H7 (cell line): ENCODE data around the gene SCARB2. TPM values are rescaled to one million over a fixed set of nuclear protein-coding genes. Genes with fewer than 3 reads are reported as not detected.

Source experiments
- DNase-seq: peaks from one replicate; pipeline ENCODE4 v3.0.0; 2012
- H3K27me3 ChIP-seq: 2 replicates; pipeline ENCODE4 v1.6.0; 2011; ENCODE audit warnings: mild to moderate bottlenecking, low read length; ENCODE audit not compliant: control insufficient read depth, insufficient read depth
- H3K36me3 ChIP-seq: replicated peaks from 2 replicates; pipeline ENCODE4 v1.5.1; 2011; ENCODE audit warnings: low read length; ENCODE audit not compliant: control insufficient read depth, insufficient read depth
- H3K4me3 ChIP-seq: 2 replicates; pipeline ENCODE4 v1.5.1; 2011; ENCODE audit warnings: low read depth, mild to moderate bottlenecking, control low read depth, low read length, moderate library complexity; ENCODE audit not compliant: insufficient read depth
- total RNA-seq: library from RNA; depleted of rRNA; stranded (reverse); fragments of >200 nt; shearing (Covaris generic); gene quantifications from 2 replicates; pipeline ENCODE4 v1.2.3, GENCODE V29; 2014

SCARB2 gene
- total RNA-seq, 1 experiment from 2014 or later: 39.4 TPM

- no peak overlapping the region for H3K4me3 ChIP-seq
- DNase-seq: no peak
- no peaks in the 10 kb centered on the region for H3K36me3 ChIP-seq
- H3K27me3 ChIP-seq: no peaks in the 10 kb centered on the region
Observed at GRCh38 chr4:76238236-76238635, 24.6 kb upstream of the SCARB2 start.

- H3K36me3 ChIP-seq: no peaks in the 10 kb centered on the region
- no peak for DNase-seq
- no peaks in the 10 kb centered on the region for H3K27me3 ChIP-seq
- H3K4me3 ChIP-seq: no peak overlapping the region
Observed at GRCh38 chr4:76235915-76236314, 22.3 kb upstream of the SCARB2 start.

DNA sequence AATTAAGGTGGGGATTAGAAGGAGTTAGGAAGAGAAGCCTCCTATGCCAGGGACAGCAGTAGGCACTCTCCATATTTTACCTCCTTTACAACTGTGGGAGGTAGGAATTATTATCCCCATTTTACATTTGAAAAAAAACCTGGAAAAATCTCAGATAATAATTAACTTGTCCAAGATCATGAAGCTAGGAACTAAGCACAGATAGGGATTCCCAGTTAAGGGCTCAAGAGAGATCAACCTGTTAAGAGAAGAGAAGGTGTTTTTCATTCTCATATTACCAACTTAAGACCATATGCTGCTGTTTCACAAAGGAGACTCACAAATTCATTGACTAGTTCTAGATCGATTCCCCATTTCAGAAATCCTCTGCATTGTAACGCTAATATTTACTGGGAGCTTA is 21.8 kb upstream of the SCARB2 start:
- H3K4me3 ChIP-seq: no peak overlapping the region
- no peaks in the 10 kb centered on the region for H3K36me3 ChIP-seq
- H3K27me3 ChIP-seq: no peaks in the 10 kb centered on the region
- DNase-seq: no peak

GRCh38 chr4:76234679-76235044 is 21.0 kb upstream of the SCARB2 start:
- no peaks in the 10 kb centered on the region for H3K36me3 ChIP-seq

DNA sequence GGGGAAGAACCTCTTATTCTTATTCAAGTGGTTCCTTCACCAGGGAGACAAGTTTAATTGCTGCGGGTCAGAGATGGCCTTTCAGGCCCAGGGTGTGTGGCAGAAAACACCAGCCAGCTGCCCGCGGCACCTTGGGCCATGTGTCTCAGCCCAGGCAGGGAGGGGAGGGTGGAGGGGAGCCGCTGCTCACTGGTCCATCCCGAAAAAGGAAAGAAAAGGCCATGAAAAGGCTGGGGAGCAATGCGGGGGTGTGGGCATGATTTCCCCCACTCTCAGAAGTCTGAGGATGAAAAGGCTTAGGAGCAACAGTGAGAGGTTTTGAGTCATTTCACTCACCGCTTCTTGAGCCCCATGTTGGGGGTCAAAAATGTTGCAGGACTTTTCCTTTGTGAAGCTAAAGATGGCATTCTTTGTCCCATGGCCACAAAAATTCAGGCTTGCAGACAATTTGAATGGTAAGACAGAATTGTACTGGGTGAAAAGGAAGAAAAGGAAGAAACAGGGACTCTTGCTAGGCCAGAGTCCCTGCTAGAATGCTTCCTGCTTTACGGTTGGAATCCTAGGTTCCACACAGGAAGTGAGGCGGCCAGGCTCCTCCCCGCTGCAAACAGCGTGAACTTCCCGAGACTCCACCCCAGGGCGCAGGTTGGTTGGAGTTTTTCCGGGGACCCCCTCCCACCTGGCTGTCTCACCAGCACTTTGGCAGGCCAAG is 20.5 kb upstream of the SCARB2 start:
- Histone ChIP-seq H3K36me3 (no peaks in the 10 kb centered on the region), H3K27me3 (no peaks in the 10 kb centered on the region), H3K4me3 (peak overlapping the region; percentile 43)
- peak; percentile 24 for DNase-seq

More at GRCh38 chr4:76234679-76235044, 21.0 kb upstream of the SCARB2 start:
- Histone ChIP-seq H3K27me3 (no peaks in the 10 kb centered on the region), H3K4me3 (no peak overlapping the region)
- DNase-seq: no peak

GRCh38 chr4:76233529-76233928 is 19.9 kb upstream of the SCARB2 start:
- Histone ChIP-seq H3K4me3 (peak overlapping the region; percentile 43), H3K36me3 (no peaks in the 10 kb centered on the region), H3K27me3 (no peaks in the 10 kb centered on the region)
- DNase-seq: no peak

DNA sequence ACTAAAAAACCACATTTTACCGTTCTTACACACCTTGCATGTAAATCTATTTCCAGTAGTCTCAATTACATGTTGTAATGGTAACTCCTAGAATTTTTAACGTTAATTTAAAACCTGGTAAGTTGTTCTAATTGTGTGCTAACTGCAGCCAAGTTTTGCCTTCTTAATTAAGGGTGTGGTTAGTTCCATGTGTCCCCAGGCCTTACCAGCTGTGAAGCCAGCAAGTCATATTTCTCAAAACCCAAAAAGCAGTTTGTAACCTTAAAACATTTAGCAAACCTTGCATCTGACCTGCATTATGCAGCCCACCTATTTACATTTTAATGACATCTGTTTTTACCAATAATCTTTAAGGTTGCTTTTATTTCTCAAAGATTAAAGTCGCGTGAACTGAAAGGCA is 19.5 kb upstream of the SCARB2 start:
- Histone ChIP-seq H3K4me3 (no peak overlapping the region), H3K27me3 (no peaks in the 10 kb centered on the region), H3K36me3 (no peaks in the 10 kb centered on the region)
- DNase-seq: no peak

DNA sequence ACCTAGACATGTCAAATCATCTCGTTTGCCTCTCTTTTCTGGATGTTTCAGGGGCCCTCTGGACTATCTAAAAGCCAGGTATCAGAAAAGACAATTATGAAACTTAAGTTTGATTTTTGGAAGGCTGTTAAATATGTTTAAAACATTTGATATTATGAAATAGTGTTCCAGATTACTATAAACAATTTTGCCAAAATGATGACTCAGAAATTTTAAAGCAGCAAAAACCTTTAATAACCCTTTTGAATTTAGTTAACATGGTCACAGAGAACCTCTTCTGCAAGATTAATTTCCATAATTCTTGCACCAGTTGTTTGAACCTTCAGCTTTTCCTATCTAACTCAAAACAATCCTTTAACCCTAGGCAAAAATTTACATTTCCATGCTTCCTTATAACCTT is 19.1 kb upstream of the SCARB2 start:
- DNase-seq: no peak
- no peaks in the 10 kb centered on the region for H3K36me3 ChIP-seq
- H3K27me3 ChIP-seq: no peaks in the 10 kb centered on the region
- no peak overlapping the region for H3K4me3 ChIP-seq

GRCh38 chr4:76226418-76226817 is 12.8 kb upstream of the SCARB2 start:
- H3K27me3 ChIP-seq: no peaks in the 10 kb centered on the region
- no peak overlapping the region for H3K4me3 ChIP-seq
- DNase-seq: no peak

GRCh38 chr4:76224171-76224570 is 10.5 kb upstream of the SCARB2 start:
- DNase-seq: no peak
- Histone ChIP-seq H3K4me3 (no peak overlapping the region), H3K36me3 (no peaks in the 10 kb centered on the region), H3K27me3 (no peaks in the 10 kb centered on the region)

More at GRCh38 chr4:76226418-76226817, 12.8 kb upstream of the SCARB2 start:
- H3K36me3 ChIP-seq: no peaks in the 10 kb centered on the region

DNA sequence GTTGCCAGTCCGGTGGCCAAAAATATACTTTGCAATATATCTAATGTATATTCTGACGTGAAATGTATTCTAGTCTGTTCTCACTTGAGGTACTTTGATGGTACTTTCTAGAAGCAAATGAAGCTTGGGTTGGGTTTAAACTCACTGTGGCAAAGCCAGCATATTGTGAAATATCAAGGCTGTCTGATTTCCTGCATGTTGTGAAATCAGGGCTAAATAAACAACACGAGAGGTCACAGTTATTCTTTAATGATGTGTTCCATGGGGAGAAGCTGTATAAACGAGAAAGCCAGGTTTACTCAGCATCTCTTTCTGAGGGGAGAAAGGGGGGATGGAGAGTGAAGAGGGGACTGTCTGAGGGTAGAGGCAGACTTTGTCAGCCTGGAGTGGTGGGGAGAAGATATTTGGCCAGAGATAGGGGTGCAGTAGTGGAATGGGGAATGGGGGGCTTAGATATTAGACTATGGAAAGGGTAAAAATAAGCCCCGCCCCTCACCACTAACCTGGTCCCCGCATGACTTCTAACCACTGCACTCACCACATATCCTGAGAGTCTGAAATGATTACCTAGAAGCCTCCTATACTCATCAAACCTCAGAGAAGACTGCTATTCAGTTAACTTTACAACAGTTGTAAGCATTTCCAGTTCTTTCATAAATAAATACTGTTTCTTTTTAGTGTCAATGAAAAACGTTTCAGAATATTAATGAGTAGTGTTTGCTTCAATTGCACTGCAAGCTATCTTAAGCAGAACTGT is 5.9 kb upstream of the SCARB2 start:
- no peak overlapping the region for H3K4me3 ChIP-seq
- H3K27me3 ChIP-seq: no peaks in the 10 kb centered on the region; the same call in 1 of the 2 replicates
- no peak for DNase-seq
- no peaks in the 10 kb centered on the region for H3K36me3 ChIP-seq

DNA sequence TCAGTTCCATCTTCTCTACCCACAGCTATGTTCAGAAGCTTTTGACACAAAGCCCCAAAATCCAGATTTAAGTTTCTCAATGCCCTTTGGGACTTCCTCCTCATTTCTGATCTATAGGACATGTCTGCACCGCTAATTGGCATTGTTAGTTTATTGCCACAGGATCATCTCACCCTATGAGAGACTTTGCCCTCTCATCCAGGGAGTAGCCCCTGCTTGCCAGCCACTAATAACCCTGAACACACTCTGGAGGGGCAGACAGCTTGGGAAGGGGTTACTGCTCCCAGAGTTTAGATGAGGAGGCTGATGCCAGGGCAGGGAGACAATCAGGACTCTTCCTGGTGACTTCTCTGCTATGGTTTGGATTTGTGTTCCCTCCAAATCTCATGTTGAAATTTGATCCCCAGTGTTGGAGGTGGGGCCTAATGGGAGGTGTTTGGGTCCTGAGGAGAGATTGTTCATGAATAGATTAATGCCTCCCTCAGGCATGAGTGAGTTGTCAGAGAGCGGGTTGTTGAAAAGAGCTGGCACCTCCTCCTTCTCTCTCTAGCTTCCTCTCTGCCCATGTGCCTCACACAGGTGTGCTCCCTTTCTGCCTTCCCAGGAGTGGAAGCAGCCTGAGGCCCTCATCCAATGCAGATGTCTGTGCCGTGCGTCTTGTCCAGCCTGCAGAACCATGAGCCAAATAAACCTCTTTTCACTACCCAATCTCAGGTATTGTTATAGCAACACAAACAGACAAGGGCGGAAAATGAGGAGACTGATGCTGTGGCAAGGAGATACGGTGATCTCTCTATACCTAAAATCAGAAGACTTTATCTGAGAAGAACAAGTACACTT is 3.6 kb upstream of the SCARB2 start:
- no peaks in the 10 kb centered on the region for H3K36me3 ChIP-seq
- no peak overlapping the region for H3K4me3 ChIP-seq
- no peaks in the 10 kb centered on the region; the same call in 1 of the 2 replicates for H3K27me3 ChIP-seq
- no peak for DNase-seq

DNA sequence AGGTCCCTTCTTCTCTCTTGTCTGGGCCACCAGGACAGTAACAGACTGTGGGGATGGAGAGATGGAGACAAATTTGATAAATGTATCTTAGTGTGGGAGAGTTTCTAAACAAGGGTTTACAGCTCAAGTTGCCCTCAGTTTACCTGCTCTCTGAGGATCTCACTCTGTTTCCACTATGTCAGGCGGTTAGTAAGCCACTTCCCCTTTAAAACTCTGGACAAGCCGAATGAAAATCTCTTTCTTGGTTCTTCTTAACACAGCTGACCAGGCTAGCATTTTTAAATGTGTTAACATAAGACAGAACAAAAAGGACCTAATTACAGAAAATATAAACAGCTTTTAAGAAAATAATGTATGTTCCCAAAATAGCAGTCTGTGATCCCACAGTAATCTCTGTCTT is 2.9 kb upstream of the SCARB2 start:
- Histone ChIP-seq H3K27me3 (no peaks in the 10 kb centered on the region; the same call in 1 of the 2 replicates), H3K36me3 (no peaks in the 10 kb centered on the region), H3K4me3 (no peak overlapping the region)
- no peak for DNase-seq

GRCh38 chr4:76215077-76215476 is 1.5 kb upstream of the SCARB2 start:
- no peaks in the 10 kb centered on the region; the same call in 1 of the 2 replicates for H3K27me3 ChIP-seq
- H3K36me3 ChIP-seq: no peaks in the 10 kb centered on the region
- no peak for DNase-seq
- H3K4me3 ChIP-seq: no peak overlapping the region
